Measurements from ENCODE around the gene SLC7A6.

- no peak for TF ChIP-seq POLR2AphosphoS5 (IDR thresholded peaks at IDR 0.05)
- TF ChIP-seq, protein P1, sequence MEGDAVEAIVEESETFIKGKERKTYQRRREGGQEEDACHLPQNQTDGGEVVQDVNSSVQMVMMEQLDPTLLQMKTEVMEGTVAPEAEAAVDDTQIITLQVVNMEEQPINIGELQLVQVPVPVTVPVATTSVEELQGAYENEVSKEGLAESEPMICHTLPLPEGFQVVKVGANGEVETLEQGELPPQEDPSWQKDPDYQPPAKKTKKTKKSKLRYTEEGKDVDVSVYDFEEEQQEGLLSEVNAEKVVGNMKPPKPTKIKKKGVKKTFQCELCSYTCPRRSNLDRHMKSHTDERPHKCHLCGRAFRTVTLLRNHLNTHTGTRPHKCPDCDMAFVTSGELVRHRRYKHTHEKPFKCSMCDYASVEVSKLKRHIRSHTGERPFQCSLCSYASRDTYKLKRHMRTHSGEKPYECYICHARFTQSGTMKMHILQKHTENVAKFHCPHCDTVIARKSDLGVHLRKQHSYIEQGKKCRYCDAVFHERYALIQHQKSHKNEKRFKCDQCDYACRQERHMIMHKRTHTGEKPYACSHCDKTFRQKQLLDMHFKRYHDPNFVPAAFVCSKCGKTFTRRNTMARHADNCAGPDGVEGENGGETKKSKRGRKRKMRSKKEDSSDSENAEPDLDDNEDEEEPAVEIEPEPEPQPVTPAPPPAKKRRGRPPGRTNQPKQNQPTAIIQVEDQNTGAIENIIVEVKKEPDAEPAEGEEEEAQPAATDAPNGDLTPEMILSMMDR (IDR thresholded peaks at IDR 0.05), result no peak
- TF ChIP-seq POLR2A (IDR thresholded peaks at IDR 0.05), result no peak
- no peak for TF ChIP-seq EP300 (IDR thresholded peaks at IDR 0.05)
These were observed 5.5 kb downstream of the SLC7A6 start for GRCh38 chr16:68269793-68270192.

All from stomach (tissue), 4 donors.